WERI-Rb-1 (cell line): ENCODE data around the gene CCAR1.

ENCODE experiments used
- DNase-seq: peaks from one replicate; pipeline ENCODE4 v3.0.0-alpha.2; 2020
- H3K27ac ChIP-seq: fragments of 250-450 bp; sonication (Bioruptor Pico); 2 replicates; pipeline ENCODE4 v1.5.1; 2020; ENCODE audit warnings: mild to moderate bottlenecking, moderate library complexity
- H3K27me3 ChIP-seq: fragments of 250-450 bp; sonication (Bioruptor Pico); 2 replicates; pipeline ENCODE4 v1.5.1; 2021; ENCODE audit warnings: mild to moderate bottlenecking, low read depth, moderate library complexity; ENCODE audit not compliant: insufficient read depth, severe bottlenecking
- H3K36me3 ChIP-seq: fragments of 250-450 bp; sonication (Bioruptor Pico); 2 replicates; pipeline ENCODE4 v1.5.1; 2020; ENCODE audit warnings: mild to moderate bottlenecking, moderate library complexity
- H3K4me3 ChIP-seq: 2 replicates; pipeline ENCODE4 v1.5.1; 2011; ENCODE audit warnings: low read depth, mild to moderate bottlenecking, control low read depth, low read length
- H3K9me3 ChIP-seq: fragments of 250-450 bp; sonication (Bioruptor Pico); 2 replicates; pipeline ENCODE4 v1.5.1; 2021; ENCODE audit warnings: mild to moderate bottlenecking, moderate library complexity; ENCODE audit not compliant: severe bottlenecking
- TF ChIP-seq, protein P1 (sequence below): IDR thresholded peaks from 2 replicates; pipeline ENCODE4 v1.5.1; 2011; ENCODE audit warnings: low read depth, mild to moderate bottlenecking, control low read depth, inconsistent platforms, low read length

Gene CCAR1

GRCh38 chr10:68784476-68784875 lies 63.4 kb downstream of the CCAR1 start:
- H3K4me3 ChIP-seq = no peak overlapping the region
- DNase-seq = no peak
- no peaks in the 10 kb centered on the region for H3K9me3 ChIP-seq
- TF ChIP-seq, protein P1, sequence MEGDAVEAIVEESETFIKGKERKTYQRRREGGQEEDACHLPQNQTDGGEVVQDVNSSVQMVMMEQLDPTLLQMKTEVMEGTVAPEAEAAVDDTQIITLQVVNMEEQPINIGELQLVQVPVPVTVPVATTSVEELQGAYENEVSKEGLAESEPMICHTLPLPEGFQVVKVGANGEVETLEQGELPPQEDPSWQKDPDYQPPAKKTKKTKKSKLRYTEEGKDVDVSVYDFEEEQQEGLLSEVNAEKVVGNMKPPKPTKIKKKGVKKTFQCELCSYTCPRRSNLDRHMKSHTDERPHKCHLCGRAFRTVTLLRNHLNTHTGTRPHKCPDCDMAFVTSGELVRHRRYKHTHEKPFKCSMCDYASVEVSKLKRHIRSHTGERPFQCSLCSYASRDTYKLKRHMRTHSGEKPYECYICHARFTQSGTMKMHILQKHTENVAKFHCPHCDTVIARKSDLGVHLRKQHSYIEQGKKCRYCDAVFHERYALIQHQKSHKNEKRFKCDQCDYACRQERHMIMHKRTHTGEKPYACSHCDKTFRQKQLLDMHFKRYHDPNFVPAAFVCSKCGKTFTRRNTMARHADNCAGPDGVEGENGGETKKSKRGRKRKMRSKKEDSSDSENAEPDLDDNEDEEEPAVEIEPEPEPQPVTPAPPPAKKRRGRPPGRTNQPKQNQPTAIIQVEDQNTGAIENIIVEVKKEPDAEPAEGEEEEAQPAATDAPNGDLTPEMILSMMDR = no peak
- peaks cover 77% of the 10 kb centered on the region for H3K36me3 ChIP-seq
- H3K27ac ChIP-seq = no peak overlapping the region
- no peaks in the 10 kb centered on the region for H3K27me3 ChIP-seq

GRCh38 chr10:68787813-68788212 lies 66.8 kb downstream of the CCAR1 start:
- H3K36me3 ChIP-seq = peaks cover 87% of the 10 kb centered on the region
- H3K27ac ChIP-seq = no peak overlapping the region
- H3K9me3 ChIP-seq = no peaks in the 10 kb centered on the region
- H3K4me3 ChIP-seq = no peak overlapping the region
- TF ChIP-seq, protein P1 = no peak
- H3K27me3 ChIP-seq = no peaks in the 10 kb centered on the region
- DNase-seq = no peak

DNA sequence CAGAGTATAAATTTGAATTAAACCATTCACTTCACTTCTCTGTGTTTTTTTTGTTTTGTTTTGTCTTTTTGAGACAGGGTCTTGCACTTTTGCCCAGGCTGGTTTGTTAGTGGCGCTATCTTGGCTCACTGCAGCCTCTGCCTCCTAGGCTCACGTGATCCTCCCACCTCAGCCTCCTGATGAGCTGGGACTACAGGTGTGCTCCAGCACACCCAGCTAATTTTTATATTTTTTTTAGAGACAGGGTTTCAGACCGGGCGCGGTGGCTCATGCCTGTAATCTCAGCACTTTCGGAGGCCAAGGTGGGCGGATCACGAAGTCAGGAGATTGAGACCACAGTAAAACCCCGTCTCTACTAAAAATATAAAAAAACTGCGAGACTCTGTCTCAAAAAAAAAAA lies 69.4 kb downstream of the CCAR1 start:
- TF ChIP-seq, protein P1 = no peak
- Histone ChIP-seq H3K27ac (no peak overlapping the region), H3K9me3 (no peaks in the 10 kb centered on the region), H3K4me3 (no peak overlapping the region), H3K27me3 (no peaks in the 10 kb centered on the region), H3K36me3 (peaks cover 86% of the 10 kb centered on the region)
- no peak for DNase-seq

- Histone ChIP-seq H3K4me3 (no peak overlapping the region), H3K36me3 (peaks cover 84% of the 10 kb centered on the region), H3K27me3 (no peaks in the 10 kb centered on the region), H3K27ac (no peak overlapping the region), H3K9me3 (no peaks in the 10 kb centered on the region)
- DNase-seq = no peak
- TF ChIP-seq, protein P1 = no peak
Measured at GRCh38 chr10:68792115-68792514, 71.1 kb downstream of the CCAR1 start.

GRCh38 chr10:68795886-68796532 lies 75.0 kb downstream of the CCAR1 start:
- TF ChIP-seq, protein P1 = no peak
- H3K4me3 ChIP-seq = no peak overlapping the region
- H3K27me3 ChIP-seq = no peaks in the 10 kb centered on the region
- no peak for DNase-seq
- no peak overlapping the region for H3K27ac ChIP-seq
- H3K36me3 ChIP-seq = peaks cover 57% of the 10 kb centered on the region
- H3K9me3 ChIP-seq = no peaks in the 10 kb centered on the region

DNA sequence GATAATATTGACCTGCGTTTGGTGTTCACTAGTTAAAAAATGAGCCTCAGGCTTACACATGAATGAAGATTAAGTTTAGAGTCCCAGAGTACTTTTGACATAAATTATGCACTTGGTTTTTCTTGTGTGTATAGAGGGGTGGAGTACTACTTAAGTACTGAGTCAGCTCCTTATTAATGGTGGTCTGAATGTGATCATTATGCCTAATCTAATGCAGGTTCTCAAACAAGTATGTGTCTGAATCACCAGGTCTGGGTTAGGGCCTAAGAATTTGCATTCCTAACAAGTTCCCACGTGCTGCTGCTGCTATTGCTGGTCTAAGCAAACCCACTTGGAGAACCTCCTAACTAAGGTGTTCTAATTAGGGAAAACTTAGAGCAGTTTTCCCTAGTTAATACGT lies 75.6 kb downstream of the CCAR1 start:
- no peak for DNase-seq
- Histone ChIP-seq H3K36me3 (peaks cover 54% of the 10 kb centered on the region), H3K4me3 (no peak overlapping the region), H3K9me3 (no peaks in the 10 kb centered on the region), H3K27me3 (no peaks in the 10 kb centered on the region), H3K27ac (no peak overlapping the region)
- TF ChIP-seq, protein P1 = no peak
